Stimulated activated CD4-positive, alpha-beta T cell treated with anti-CD3 and anti-CD28 coated beads, TNF-alpha, amount 100 ng/mL, for 24 hours (primary cell): ENCODE data around the gene RGS3.

Experiments used
- DNase-seq, 3 experiments: peaks; one replicate each; pipeline ENCODE4 v3.0.0-alpha.2; 2020; ENCODE audit warnings: low read depth in 3 of 3

Gene RGS3

DNA sequence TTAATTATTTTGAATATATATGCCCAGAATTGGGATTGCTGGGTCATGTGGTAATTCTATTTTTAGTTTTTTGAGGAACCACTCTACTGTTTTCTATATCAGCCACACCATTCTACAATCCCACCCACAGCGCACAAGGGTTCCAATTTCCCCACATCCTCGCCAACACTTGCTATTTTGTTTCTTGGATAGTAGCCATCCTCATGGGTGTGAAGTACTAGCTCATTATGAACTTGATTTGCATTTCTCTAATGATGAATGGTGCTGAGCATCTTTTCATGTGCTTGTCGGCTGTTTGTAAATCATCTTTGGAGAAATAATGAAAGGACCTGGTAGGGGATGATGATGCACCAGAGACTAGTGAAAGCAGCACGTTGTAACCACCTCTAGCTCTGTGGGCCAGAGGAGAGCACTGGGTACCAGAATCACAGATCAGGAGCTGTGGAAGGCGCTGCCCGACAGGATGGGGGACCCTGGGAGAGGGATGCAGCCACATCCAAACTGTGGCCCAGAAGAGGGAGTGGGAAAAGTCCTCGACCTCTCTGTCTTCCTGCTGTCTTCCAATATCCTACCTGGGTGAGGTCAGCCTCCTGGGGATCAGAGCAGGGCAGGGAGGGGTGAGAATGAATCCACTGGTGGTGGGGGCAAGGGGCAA is 155.4 kb downstream of the RGS3 start:
- no peak for DNase-seq

DNA sequence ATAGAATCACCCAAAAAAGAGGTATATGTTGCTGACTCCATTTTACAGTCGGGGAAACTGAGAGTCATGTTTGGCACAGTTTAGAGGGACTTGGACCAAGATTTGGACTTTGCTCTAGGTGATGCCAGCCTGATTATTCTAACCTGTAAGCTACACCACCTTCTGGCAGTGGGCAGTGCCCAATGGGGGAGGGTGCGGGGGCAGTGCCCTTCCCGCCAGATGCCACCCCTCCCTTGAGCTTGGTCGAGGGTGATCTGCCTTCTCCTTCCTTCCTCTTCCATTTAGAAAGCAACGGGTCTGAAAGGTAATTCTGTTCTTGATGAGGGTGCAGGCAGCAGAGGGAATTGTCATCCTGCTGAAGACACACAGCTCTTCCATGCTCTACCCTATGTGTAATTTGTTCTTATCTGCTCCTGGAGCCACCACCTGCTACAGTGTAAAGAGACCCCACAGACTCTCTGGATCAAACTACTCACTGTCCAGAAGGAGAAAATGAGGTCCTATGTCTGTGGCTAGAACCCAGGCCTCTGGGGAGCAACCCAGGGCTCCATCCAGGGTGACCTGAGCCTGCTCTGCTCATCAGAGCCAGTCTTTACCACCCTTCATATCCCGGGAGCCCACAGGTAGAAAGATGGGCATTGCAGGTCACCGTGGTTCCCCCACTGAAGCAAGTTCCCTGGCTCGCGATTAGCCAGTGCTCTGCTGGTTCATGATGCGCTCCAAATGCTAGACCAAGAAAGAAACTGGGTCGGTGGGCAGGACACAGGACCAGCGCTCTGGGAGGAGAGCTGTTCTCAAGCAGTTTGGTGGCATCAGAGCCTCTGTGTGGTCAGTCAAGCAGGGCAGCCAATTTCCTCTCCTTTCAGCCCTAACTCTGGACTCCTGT is 156.2 kb downstream of the RGS3 start:
- no peak for DNase-seq

DNA sequence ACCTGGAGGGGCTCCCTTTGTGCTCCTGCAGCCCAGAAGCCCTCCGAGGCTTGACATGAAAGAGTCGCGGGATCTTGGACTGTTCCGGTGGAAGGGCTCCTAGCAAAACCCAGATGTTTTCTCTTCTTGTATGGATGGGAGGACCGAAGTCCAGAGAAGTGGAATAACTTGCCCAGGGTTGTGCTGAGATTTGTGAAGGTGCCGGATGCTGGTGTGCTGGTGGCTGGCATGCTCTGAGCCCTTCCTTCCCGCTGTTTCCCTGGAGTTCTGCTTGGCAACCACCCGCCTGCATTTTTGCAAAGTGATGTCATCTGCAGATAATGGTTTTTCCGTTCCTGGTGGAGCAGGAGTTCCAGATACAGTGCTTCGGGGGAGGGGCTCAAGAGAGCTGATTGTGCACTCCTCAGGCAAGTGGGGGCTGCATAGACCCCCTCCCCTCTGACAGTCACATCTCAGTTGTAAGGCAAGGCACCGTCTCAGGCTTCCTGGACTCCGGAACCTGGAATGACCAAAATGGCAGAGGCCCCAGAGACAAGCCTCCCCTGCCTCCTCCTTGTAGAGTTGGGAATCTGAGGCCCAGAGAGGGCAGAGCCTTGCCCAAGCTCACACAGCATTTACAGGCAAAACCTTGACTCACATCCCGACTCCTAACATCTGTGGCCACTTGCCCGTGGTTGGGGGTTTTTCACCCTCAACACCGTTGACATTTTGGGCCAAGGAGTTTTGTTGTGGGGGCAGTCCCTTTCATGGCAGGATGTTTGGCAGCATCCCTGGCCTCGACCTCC is 157.0 kb downstream of the RGS3 start:
- DNase-seq: peak in 1 of 3 experiments; percentile 33

DNA sequence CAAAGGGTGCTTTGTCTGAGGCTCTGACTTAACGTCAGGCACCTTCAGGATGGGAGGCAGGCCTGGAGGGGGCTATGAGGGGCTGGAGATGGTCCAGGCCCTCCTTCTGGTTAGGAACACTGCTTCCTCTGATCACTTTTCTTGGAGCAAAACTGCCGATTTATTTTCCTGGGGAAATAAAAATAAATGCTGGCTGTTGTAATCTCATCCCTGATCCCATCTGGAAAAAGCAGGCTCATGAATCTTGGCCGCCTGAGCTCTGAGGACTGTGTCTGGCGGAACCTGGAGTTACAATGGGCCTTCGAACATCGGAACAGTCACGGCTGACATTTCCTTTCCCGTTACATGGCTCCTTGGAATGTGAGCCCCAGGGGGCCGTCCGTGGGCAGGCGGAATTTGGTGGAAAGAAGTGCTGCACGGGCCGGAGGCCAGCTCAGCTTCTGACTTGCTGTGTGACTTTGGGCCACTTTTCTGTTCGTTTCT is 157.8 kb downstream of the RGS3 start:
- no peak for DNase-seq

GRCh38 chr9:113621980-113622379 is 158.5 kb downstream of the RGS3 start:
- no peak for DNase-seq

GRCh38 chr9:113622600-113623400 is 159.3 kb downstream of the RGS3 start:
- peak; percentile 18 to 80 (median 35) for DNase-seq

GRCh38 chr9:113623851-113624485 is 160.4 kb downstream of the RGS3 start:
- DNase-seq: no peak

DNA sequence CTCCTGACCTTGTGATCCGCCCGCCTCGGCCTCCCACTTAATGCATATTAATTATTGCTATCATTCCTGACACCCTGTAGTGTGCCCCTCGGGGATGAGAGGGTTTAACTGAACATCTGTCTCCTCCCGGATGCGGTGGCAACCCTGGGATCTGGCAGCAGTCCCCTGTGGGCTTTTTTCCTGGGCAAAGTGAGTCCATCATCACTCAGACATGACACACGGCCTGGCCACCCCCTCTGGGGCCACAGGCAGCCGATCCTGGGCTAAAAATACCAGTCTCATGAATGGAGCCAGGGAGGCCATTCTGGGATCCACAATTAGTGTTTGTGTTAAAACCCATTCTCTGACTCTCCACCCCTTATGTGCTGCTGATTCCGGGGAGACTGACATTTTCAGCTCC is 161.2 kb downstream of the RGS3 start:
- no peak for DNase-seq

GRCh38 chr9:113625486-113625885 is 162.0 kb downstream of the RGS3 start:
- DNase-seq: no peak

GRCh38 chr9:113626735-113627495 is 163.4 kb downstream of the RGS3 start:
- DNase-seq: no peak

DNA sequence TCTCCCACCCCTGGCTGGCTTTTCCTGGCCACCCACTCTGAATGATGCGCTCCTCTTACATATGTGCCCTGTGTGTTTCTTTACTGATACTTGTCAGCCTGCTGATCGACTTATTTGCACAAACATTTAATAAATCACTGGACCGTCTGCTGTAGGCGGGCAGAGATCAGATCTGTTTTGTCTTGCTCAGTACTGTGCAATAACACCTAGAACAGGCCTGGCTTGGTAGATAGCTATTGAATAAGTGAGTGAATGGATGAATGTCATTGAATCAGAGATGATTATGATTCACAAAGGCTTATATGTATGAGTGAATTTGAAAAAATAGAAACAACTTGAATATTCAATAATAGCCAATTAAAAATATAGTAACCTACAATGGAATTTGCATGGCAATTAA is 165.1 kb downstream of the RGS3 start:
- no peak for DNase-seq

DNA sequence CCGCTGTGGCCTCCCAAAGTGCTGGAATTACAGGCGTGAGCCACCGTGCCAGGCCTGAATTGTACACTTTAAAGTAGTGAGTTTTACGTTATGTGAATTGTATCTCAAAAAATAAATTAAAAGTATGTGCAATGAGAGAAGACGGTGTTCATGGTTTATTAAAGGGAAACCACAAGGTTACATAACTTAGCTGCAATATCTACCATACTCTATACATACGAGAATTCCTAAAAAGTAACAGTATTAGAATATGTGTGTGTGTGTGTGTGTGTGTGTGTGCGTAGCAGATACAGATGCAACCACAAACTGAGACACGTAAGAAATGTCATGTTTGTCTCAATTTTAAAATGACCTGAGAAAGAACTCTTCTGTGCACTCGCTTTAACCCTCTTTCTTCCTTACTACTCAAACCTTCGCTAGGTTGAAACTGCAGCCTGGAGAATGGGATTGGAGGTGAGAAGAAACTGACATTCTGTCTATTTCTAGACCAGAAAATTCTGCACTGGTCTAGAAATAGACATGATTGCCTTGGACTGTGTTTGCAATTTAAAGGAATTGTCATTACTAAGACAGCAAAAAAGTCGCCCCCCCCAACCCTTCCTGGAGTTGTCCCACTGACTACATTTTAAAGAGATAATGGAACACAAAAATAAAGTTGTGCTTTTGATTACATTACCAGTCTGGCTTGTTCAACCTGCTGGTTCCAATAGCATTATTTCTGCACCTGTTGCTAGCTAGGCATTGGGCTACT is 167.0 kb downstream of the RGS3 start:
- DNase-seq: no peak

GRCh38 chr9:113631137-113631765 is 167.7 kb downstream of the RGS3 start:
- DNase-seq: no peak

DNA sequence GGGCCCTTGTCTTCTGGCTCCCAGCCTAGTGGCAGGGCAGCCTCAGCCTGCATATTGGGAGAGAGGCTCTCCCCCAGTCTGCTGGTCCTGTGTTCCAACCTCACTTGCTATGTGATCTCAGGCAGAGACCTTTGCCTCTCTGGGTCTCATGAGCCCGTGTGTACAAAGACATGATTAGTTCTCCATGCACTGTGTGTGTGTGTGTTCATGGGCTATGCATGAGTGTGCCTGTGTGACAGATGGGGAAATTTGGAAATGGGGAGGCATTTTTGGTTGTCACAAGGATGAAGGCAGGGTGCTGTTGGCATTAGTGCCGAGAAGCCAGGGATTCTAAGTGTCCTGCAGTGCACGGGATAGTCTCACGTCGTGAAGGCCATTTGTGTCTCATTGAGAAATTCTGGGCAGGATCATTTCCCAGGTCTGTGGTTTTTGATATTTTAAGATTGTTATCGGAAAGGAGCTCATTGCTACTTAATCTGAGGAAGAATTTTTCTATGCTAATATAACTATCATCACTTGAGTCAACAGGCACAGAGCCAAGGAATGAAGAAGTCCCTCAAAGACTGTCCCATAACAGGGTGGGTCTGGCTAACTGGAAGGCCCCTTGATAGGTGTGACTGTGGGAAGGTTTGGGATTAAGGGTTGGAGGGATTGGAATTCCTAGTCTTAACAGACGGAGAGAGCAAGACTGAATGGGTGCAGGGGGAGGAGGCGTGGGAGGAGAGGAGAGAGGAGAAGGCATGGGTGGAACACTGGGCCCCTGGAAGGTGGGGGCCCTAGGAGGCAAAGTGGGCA is 168.5 kb downstream of the RGS3 start:
- DNase-seq: no peak

DNA sequence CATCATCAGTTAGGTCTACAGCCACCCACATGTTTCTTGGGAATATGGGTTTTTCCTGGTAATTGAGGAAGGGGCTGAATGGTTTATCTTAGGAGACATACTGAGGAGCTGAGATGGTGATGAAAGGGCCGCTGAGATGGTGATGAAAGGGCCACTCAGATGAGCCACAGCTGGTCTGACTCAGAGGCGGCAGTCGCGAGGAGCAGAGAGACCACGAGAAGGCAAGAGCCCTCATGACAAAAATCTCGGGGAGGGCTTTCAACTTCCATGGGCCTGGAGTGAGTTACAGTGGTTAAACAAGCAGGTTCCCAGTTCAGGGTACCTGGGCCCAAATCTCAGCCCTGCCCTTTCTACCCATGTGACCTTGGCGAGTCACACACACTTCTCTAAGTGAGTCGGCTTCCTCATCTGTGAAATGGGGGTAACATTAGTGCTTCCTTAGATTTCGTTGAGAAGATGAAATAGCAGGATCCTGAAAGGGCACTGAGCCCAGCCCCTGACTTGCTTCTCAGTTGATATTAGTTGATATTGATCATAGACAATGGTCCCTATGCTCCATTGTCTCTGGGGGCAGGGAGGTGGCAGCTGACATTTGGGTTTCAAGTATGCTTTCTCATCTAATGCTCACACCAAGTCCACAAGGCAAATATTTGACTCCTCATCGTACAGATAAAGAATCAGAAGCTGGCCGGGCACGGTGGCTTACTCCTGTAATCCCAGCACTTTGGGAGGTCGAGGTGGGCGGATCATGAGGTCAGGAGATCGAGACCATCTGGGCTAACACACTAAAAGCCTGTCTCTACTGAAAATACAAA is 169.5 kb downstream of the RGS3 start:
- DNase-seq: no peak

GRCh38 chr9:113633782-113634595 is 170.5 kb downstream of the RGS3 start:
- DNase-seq: no peak
